CD4-positive, alpha-beta T cell treated with Interleukin-15 for 1 hour (primary cell): ENCODE measurements around the gene ITIH2.
"Not testable (repeated sequence)": the region's sequence is repeated elsewhere in the genome, so short reads cannot be mapped to it uniquely, and the experiment has no call there.

Source experiments
- DNase-seq: peaks from one replicate; pipeline ENCODE4 v3.0.0-alpha.2; 2020

Gene ITIH2

GRCh38 chr10:7703140-7703539 is at the start of gene ITIH2:
ITIH2 (plus strand) TSS chr10:7703316; CDS start chr10:7703435, 119 bp downstream.
- no peak for DNase-seq

GRCh38 chr10:7657079-7657478 is 46.0 kb upstream of the ITIH2 start:
- DNase-seq: not testable (repeated sequence)

- DNase-seq: no peak
These were observed 45.6 kb upstream of the ITIH2 start for GRCh38 chr10:7657552-7657951.

- DNase-seq: no peak
These were observed 43.6 kb upstream of the ITIH2 start for GRCh38 chr10:7659560-7659959.

GRCh38 chr10:7662522-7662921 is 40.6 kb upstream of the ITIH2 start:
- DNase-seq: no peak

- DNase-seq: no peak
These were observed 38.4 kb upstream of the ITIH2 start for GRCh38 chr10:7664707-7665106.

GRCh38 chr10:7665767-7666166 is 37.3 kb upstream of the ITIH2 start:
- no peak for DNase-seq

- DNase-seq: no peak
These were observed 36.7 kb upstream of the ITIH2 start, which contains the start of gene ITIH5 for GRCh38 chr10:7666253-7667023. ITIH5 (minus strand) TSS chr10:7666966; CDS start chr10:7666892, 74 bp downstream.

GRCh38 chr10:7667262-7668141 is 35.6 kb upstream of the ITIH2 start:
- DNase-seq: no peak

- no peak for DNase-seq
These were observed 33.0 kb upstream of the ITIH2 start for GRCh38 chr10:7670157-7670556.

- no peak for DNase-seq
These were observed 30.6 kb upstream of the ITIH2 start for GRCh38 chr10:7672341-7673134.

GRCh38 chr10:7679256-7679655 is 23.9 kb upstream of the ITIH2 start:
- no peak for DNase-seq

GRCh38 chr10:7680078-7680477 is 23.0 kb upstream of the ITIH2 start:
- DNase-seq: not testable (repeated sequence)

GRCh38 chr10:7686351-7687171 is 16.6 kb upstream of the ITIH2 start:
- no peak for DNase-seq

- peak; percentile 79 for DNase-seq
These were observed 15.7 kb upstream of the ITIH2 start for GRCh38 chr10:7687228-7687907.

GRCh38 chr10:7689591-7689990 is 13.5 kb upstream of the ITIH2 start:
- no peak for DNase-seq

GRCh38 chr10:7690885-7691597 is 12.1 kb upstream of the ITIH2 start:
- DNase-seq: not testable (repeated sequence)

- DNase-seq: not testable (repeated sequence)
These were observed 10.7 kb upstream of the ITIH2 start for GRCh38 chr10:7692368-7692767.

GRCh38 chr10:7693194-7693593 is 9.9 kb upstream of the ITIH2 start:
- not testable (repeated sequence) for DNase-seq

- DNase-seq: no peak
These were observed 6.6 kb upstream of the ITIH2 start for GRCh38 chr10:7696545-7696944.

GRCh38 chr10:7697426-7697825 is 5.7 kb upstream of the ITIH2 start:
- no peak for DNase-seq
